ENCODE data around the gene EHBP1.

The EHBP1 gene

GRCh38 chr2:63048367-63049171 is 343.1 kb downstream of the EHBP1 start:
- TF ChIP-seq RAD21 (IDR thresholded peaks at IDR 0.05; ENCODE audit: low read depth) (no peak), YY1 (IDR thresholded peaks at IDR 0.05; ENCODE audit: low read depth) (no peak), CREB1 (IDR thresholded peaks at IDR 0.05; ENCODE audit: low read depth) (no peak), EGR1 (IDR thresholded peaks at IDR 0.05) (no peak), NFIC (IDR thresholded peaks at IDR 0.05) (no peak)

GRCh38 chr2:63049211-63049969 is 343.9 kb downstream of the EHBP1 start:
- TF ChIP-seq TAF1 (IDR thresholded peaks at IDR 0.05; ENCODE audit: low read depth) (no peak), ZBTB7A (IDR thresholded peaks at IDR 0.05; ENCODE audit: low read depth) (peak; percentile 47)

- TF ChIP-seq ZBTB7A (IDR thresholded peaks at IDR 0.05; ENCODE audit: low read depth) (peak; percentile 19; the same call in 1 of the 2 replicates), MAX (IDR thresholded peaks at IDR 0.05) (peak; percentile 43; the same call in 1 of the 2 replicates), RAD21 (IDR thresholded peaks at IDR 0.05; ENCODE audit: low read depth) (no peak)
These were observed 344.4 kb downstream of the EHBP1 start for GRCh38 chr2:63049970-63050333.

- TF ChIP-seq YY1 (IDR thresholded peaks at IDR 0.05; ENCODE audit: low read depth) (no peak), MAX (IDR thresholded peaks at IDR 0.05) (peak; percentile 12), RAD21 (IDR thresholded peaks at IDR 0.05; ENCODE audit: low read depth) (no peak), CEBPB (IDR thresholded peaks at IDR 0.05) (no peak), EGR1 (IDR thresholded peaks at IDR 0.05) (no peak), REST (IDR thresholded peaks at IDR 0.05; ENCODE audit: low read depth) (no peak), TCF12 (IDR thresholded peaks at IDR 0.05; ENCODE audit: low read depth) (no peak; the same call in 1 of the 2 replicates), USF1 (IDR thresholded peaks at IDR 0.05) (0 out of 2 replicates have a peak, but pooled peaks have one; percentile 2), ZBTB7A (IDR thresholded peaks at IDR 0.05; ENCODE audit: low read depth) (no peak), CREB1 (IDR thresholded peaks at IDR 0.05; ENCODE audit: low read depth) (peak; percentile 66), TAF1 (IDR thresholded peaks at IDR 0.05; ENCODE audit: low read depth) (peak; percentile 59; the same call in 1 of the 2 replicates)
These were observed 345.0 kb downstream of the EHBP1 start, which contains the start of gene OTX1 for GRCh38 chr2:63050334-63051041. Gene OTX1, plus strand, starts transcription at chr2:63050830. Its CDS starts 2,161 bp downstream, at chr2:63052991.

GRCh38 chr2:63051042-63051794 is 345.7 kb downstream of the EHBP1 start:
- no peak for TF ChIP-seq NFIC (IDR thresholded peaks at IDR 0.05)
- peak; percentile 82; the same call in 1 of the 2 replicates for TF ChIP-seq ZBTB7A (IDR thresholded peaks at IDR 0.05; ENCODE audit: low read depth)

- TF ChIP-seq TCF12 (IDR thresholded peaks at IDR 0.05; ENCODE audit: low read depth) (no peak), FOXM1 (IDR thresholded peaks at IDR 0.05; ENCODE audit: borderline replicate concordance, low read depth) (no peak), ZBTB7A (IDR thresholded peaks at IDR 0.05; ENCODE audit: low read depth) (no peak), REST (IDR thresholded peaks at IDR 0.05; ENCODE audit: low read depth) (no peak), YY1 (IDR thresholded peaks at IDR 0.05; ENCODE audit: low read depth) (no peak), RAD21 (IDR thresholded peaks at IDR 0.05; ENCODE audit: low read depth) (no peak), CEBPB (IDR thresholded peaks at IDR 0.05) (no peak), TAF1 (IDR thresholded peaks at IDR 0.05; ENCODE audit: low read depth) (no peak), USF1 (IDR thresholded peaks at IDR 0.05) (no peak), EGR1 (IDR thresholded peaks at IDR 0.05) (no peak), MAX (IDR thresholded peaks at IDR 0.05) (no peak), TEAD4 (IDR thresholded peaks at IDR 0.05) (no peak), EP300 (IDR thresholded peaks at IDR 0.05; ENCODE audit: borderline replicate concordance) (no peak), CREB1 (IDR thresholded peaks at IDR 0.05; ENCODE audit: low read depth) (no peak), NFIC (IDR thresholded peaks at IDR 0.05) (no peak)
These were observed 346.4 kb downstream of the EHBP1 start for GRCh38 chr2:63051795-63052333.
